ENCODE data around the gene RPS6KA4. TPM values are rescaled to one million over a fixed set of nuclear protein-coding genes. Genes with fewer than 3 reads are reported as not detected.

The RPS6KA4 gene
- polyA plus RNA-seq, 4 donors = 27.5 to 33.4 (median 29.3) TPM

GRCh38 chr11:64349025-64349387 is 10.0 kb upstream of the RPS6KA4 start:
- Histone ChIP-seq H3K4me1 (ENCODE audit: control insufficient read depth in 3 of 3, insufficient read depth in 2 of 3, low read depth in 1 of 3, low read length in 2 of 3) (peaks cover 0 to 5% (median 0%) of the 10 kb centered on the region in 3 donors), H3K27me3 (ENCODE audit: control insufficient read depth in 3 of 3, insufficient read depth in 3 of 3, low read length in 3 of 3) (no peaks in the 10 kb centered on the region), H3K9me3 (ENCODE audit: control insufficient read depth in 2 of 2, insufficient read depth in 1 of 2, low read depth in 1 of 2, low read length in 1 of 2) (no peaks in the 10 kb centered on the region), H3K36me3 (ENCODE audit: control insufficient read depth in 3 of 3, insufficient read depth in 2 of 3, low read depth in 1 of 3, low read length in 3 of 3) (peaks cover 0 to 11% (median 0%) of the 10 kb centered on the region in 3 donors), H3K27ac (ENCODE audit: low read depth in 1 of 3, low read length in 2 of 3) (no peak overlapping the region), H3K4me3 (ENCODE audit: low read depth in 1 of 3, low read length in 3 of 3) (no peak overlapping the region)
- WGBS, 3 donors = 84 to 90% (median 90%) methylated on average over 5 to 7 of the region's 7 CpGs
- FAIRE-seq (no peak), DNase-seq (no peak)

GRCh38 chr11:64349404-64349803 is 9.6 kb upstream of the RPS6KA4 start:
- Histone ChIP-seq H3K27me3 (ENCODE audit: control insufficient read depth in 3 of 3, insufficient read depth in 3 of 3, low read length in 3 of 3) (no peaks in the 10 kb centered on the region), H3K36me3 (ENCODE audit: control insufficient read depth in 3 of 3, insufficient read depth in 2 of 3, low read depth in 1 of 3, low read length in 3 of 3) (peaks cover 0 to 10% (median 0%) of the 10 kb centered on the region in 3 donors), H3K4me3 (ENCODE audit: low read depth in 1 of 3, low read length in 3 of 3) (no peak overlapping the region), H3K27ac (ENCODE audit: low read depth in 1 of 3, low read length in 2 of 3) (no peak overlapping the region), H3K9me3 (ENCODE audit: control insufficient read depth in 2 of 2, insufficient read depth in 1 of 2, low read depth in 1 of 2, low read length in 1 of 2) (no peaks in the 10 kb centered on the region), H3K4me1 (ENCODE audit: control insufficient read depth in 3 of 3, insufficient read depth in 2 of 3, low read depth in 1 of 3, low read length in 2 of 3) (peaks cover 0 to under 1% (median 0%) of the 10 kb centered on the region in 3 donors)
- WGBS, 3 donors = 74 to 82% (median 81%) methylated on average over 8 to 11 of the region's 11 CpGs
- FAIRE-seq (no peak), DNase-seq (no peak)

GRCh38 chr11:64351136-64351631 is 7.8 kb upstream of the RPS6KA4 start:
- peaks cover 0 to 10% (median 0%) of the 10 kb centered on the region in 3 donors for H3K36me3 ChIP-seq (ENCODE audit: control insufficient read depth in 3 of 3, insufficient read depth in 2 of 3, low read depth in 1 of 3, low read length in 3 of 3)
- no peaks in the 10 kb centered on the region for H3K27me3 ChIP-seq (ENCODE audit: control insufficient read depth in 3 of 3, insufficient read depth in 3 of 3, low read length in 3 of 3)
- H3K9me3 ChIP-seq (ENCODE audit: control insufficient read depth in 2 of 2, insufficient read depth in 1 of 2, low read depth in 1 of 2, low read length in 1 of 2) = no peaks in the 10 kb centered on the region
- H3K4me1 ChIP-seq (ENCODE audit: control insufficient read depth in 3 of 3, insufficient read depth in 2 of 3, low read depth in 1 of 3, low read length in 2 of 3) = peaks cover 0 to 7% (median 0%) of the 10 kb centered on the region in 3 donors
- FAIRE-seq (no peak), DNase-seq (no peak)
- no peak overlapping the region for H3K4me3 ChIP-seq (ENCODE audit: low read depth in 1 of 3, low read length in 3 of 3)
- WGBS, 3 donors = 87 to 93% (median 88%) methylated on average over 13 to 18 of the region's 18 CpGs
- no peak overlapping the region for H3K27ac ChIP-seq (ENCODE audit: low read depth in 1 of 3, low read length in 2 of 3)

- Histone ChIP-seq H3K4me3 (ENCODE audit: low read depth in 1 of 3, low read length in 3 of 3) (no peak overlapping the region), H3K27me3 (ENCODE audit: control insufficient read depth in 3 of 3, insufficient read depth in 3 of 3, low read length in 3 of 3) (no peaks in the 10 kb centered on the region), H3K27ac (ENCODE audit: low read depth in 1 of 3, low read length in 2 of 3) (no peak overlapping the region), H3K9me3 (ENCODE audit: control insufficient read depth in 2 of 2, insufficient read depth in 1 of 2, low read depth in 1 of 2, low read length in 1 of 2) (no peaks in the 10 kb centered on the region), H3K36me3 (ENCODE audit: control insufficient read depth in 3 of 3, insufficient read depth in 2 of 3, low read depth in 1 of 3, low read length in 3 of 3) (peaks cover 0 to 10% (median 0%) of the 10 kb centered on the region in 3 donors), H3K4me1 (ENCODE audit: control insufficient read depth in 3 of 3, insufficient read depth in 2 of 3, low read depth in 1 of 3, low read length in 2 of 3) (peaks cover 0 to 14% (median 0%) of the 10 kb centered on the region in 3 donors)
- DNase-seq (no peak), FAIRE-seq (no peak)
- WGBS, 3 donors = 91 to 93% (median 92%) methylated on average over 29 to 33 of the region's 33 CpGs
Observed at GRCh38 chr11:64352099-64352994, 6.6 kb upstream of the RPS6KA4 start.

- Histone ChIP-seq H3K4me1 (ENCODE audit: control insufficient read depth in 3 of 3, insufficient read depth in 2 of 3, low read depth in 1 of 3, low read length in 2 of 3) (peaks cover 0 to 22% (median 2%) of the 10 kb centered on the region in 3 donors), H3K4me3 (ENCODE audit: low read depth in 1 of 3, low read length in 3 of 3) (no peak overlapping the region), H3K9me3 (ENCODE audit: control insufficient read depth in 2 of 2, insufficient read depth in 1 of 2, low read depth in 1 of 2, low read length in 1 of 2) (no peaks in the 10 kb centered on the region), H3K36me3 (ENCODE audit: control insufficient read depth in 3 of 3, insufficient read depth in 2 of 3, low read depth in 1 of 3, low read length in 3 of 3) (peaks cover 0 to 10% (median 0%) of the 10 kb centered on the region in 3 donors), H3K27ac (ENCODE audit: low read depth in 1 of 3, low read length in 2 of 3) (no peak overlapping the region), H3K27me3 (ENCODE audit: control insufficient read depth in 3 of 3, insufficient read depth in 3 of 3, low read length in 3 of 3) (no peaks in the 10 kb centered on the region)
- 63 to 87% (median 68%) methylated on average over 26 to 34 of the region's 34 CpGs for WGBS, 3 donors
- FAIRE-seq (no peak), DNase-seq (no peak)
Observed at GRCh38 chr11:64352995-64353714, 5.8 kb upstream of the RPS6KA4 start.

- Histone ChIP-seq H3K27me3 (ENCODE audit: control insufficient read depth in 3 of 3, insufficient read depth in 3 of 3, low read length in 3 of 3) (no peaks in the 10 kb centered on the region), H3K4me1 (ENCODE audit: control insufficient read depth in 3 of 3, insufficient read depth in 2 of 3, low read depth in 1 of 3, low read length in 2 of 3) (peaks cover 0 to 28% (median 6%) of the 10 kb centered on the region in 3 donors), H3K9me3 (ENCODE audit: control insufficient read depth in 2 of 2, insufficient read depth in 1 of 2, low read depth in 1 of 2, low read length in 1 of 2) (no peaks in the 10 kb centered on the region), H3K4me3 (ENCODE audit: low read depth in 1 of 3, low read length in 3 of 3) (no peak overlapping the region), H3K27ac (ENCODE audit: low read depth in 1 of 3, low read length in 2 of 3) (no peak overlapping the region), H3K36me3 (ENCODE audit: control insufficient read depth in 3 of 3, insufficient read depth in 2 of 3, low read depth in 1 of 3, low read length in 3 of 3) (peaks cover 0 to 10% (median 0%) of the 10 kb centered on the region in 3 donors)
- FAIRE-seq (no peak), DNase-seq (no peak)
- WGBS, 3 donors = 74 to 84% (median 84%) methylated on average over 16 to 20 of the region's 20 CpGs
Observed at GRCh38 chr11:64353715-64354506, 5.1 kb upstream of the RPS6KA4 start.

- peak overlapping the region in 1 of 3 donors; percentile 31 for H3K4me3 ChIP-seq (ENCODE audit: low read depth in 1 of 3, low read length in 3 of 3)
- H3K4me1 ChIP-seq (ENCODE audit: control insufficient read depth in 3 of 3, insufficient read depth in 2 of 3, low read depth in 1 of 3, low read length in 2 of 3) = peaks cover 2 to 38% (median 9%) of the 10 kb centered on the region in 3 donors
- no peaks in the 10 kb centered on the region for H3K9me3 ChIP-seq (ENCODE audit: control insufficient read depth in 2 of 2, insufficient read depth in 1 of 2, low read depth in 1 of 2, low read length in 1 of 2)
- H3K27ac ChIP-seq (ENCODE audit: low read depth in 1 of 3, low read length in 2 of 3) = peak overlapping the region; percentile 16 to 75 (median 56)
- FAIRE-seq = no peak
- peaks cover 0 to 5% (median 0%) of the 10 kb centered on the region in 3 donors for H3K36me3 ChIP-seq (ENCODE audit: control insufficient read depth in 3 of 3, insufficient read depth in 2 of 3, low read depth in 1 of 3, low read length in 3 of 3)
- 13 to 22% (median 19%) methylated on average over 22 to 23 of the region's 23 CpGs for WGBS, 3 donors
- H3K27me3 ChIP-seq (ENCODE audit: control insufficient read depth in 3 of 3, insufficient read depth in 3 of 3, low read length in 3 of 3) = no peaks in the 10 kb centered on the region
- DNase-seq = peak; percentile 91 to 92
Observed at GRCh38 chr11:64355078-64355940, 3.7 kb upstream of the RPS6KA4 start.

All from small intestine (tissue), 7 donors.